Muscle layer of duodenum (tissue), 2 donors: Measurements from ENCODE around the gene CDK5RAP2.
"Not testable (repeated sequence)": the region's sequence is repeated elsewhere in the genome, so short reads cannot be mapped to it uniquely, and the experiment has no call there.

Experiments used
- H3K27ac ChIP-seq: one replicate; pipeline ENCODE4 v1.7.0; 2013; ENCODE audit warnings: mild to moderate bottlenecking, low read length
- H3K27me3 ChIP-seq: one replicate; pipeline ENCODE4 v1.7.0; 2013; ENCODE audit warnings: low read depth, mild to moderate bottlenecking, control low read depth, low read length
- H3K36me3 ChIP-seq, 2 donors: one replicate each; pipeline ENCODE4 v1.7.0; 2013; ENCODE audit warnings: low read length in 2 of 2, control low read depth in 1 of 2, mild to moderate bottlenecking in 1 of 2; ENCODE audit not compliant: insufficient read depth in 2 of 2, control insufficient read depth in 1 of 2
- H3K4me1 ChIP-seq, 2 donors: one replicate each; pipeline ENCODE4 v1.7.0; 2013; ENCODE audit warnings: low read length in 2 of 2, mild to moderate bottlenecking in 2 of 2, control low read depth in 1 of 2, moderate library complexity in 1 of 2; ENCODE audit not compliant: insufficient read depth in 2 of 2, control insufficient read depth in 1 of 2
- H3K4me3 ChIP-seq, 2 donors: one replicate each; pipeline ENCODE4 v1.7.0; 2013; ENCODE audit warnings: low read length in 2 of 2, low read depth in 1 of 2, mild to moderate bottlenecking in 1 of 2
- H3K9me3 ChIP-seq, 2 donors: one replicate each; pipeline ENCODE4 v1.7.0; 2013; ENCODE audit warnings: low read length in 2 of 2, control low read depth in 1 of 2, mild to moderate bottlenecking in 1 of 2; ENCODE audit not compliant: control insufficient read depth in 1 of 2
- donor health status: healthy.

The CDK5RAP2 gene

GRCh38 chr9:120463765-120464164, 116.2 kb downstream of the CDK5RAP2 start:
- no peak overlapping the region for H3K4me3 ChIP-seq
- peaks cover 25 to 26% of the 10 kb centered on the region in 2 donors for H3K36me3 ChIP-seq
- no peaks in the 10 kb centered on the region for H3K9me3 ChIP-seq
- no peaks in the 10 kb centered on the region for H3K4me1 ChIP-seq
- H3K27me3 ChIP-seq, result no peaks in the 10 kb centered on the region
- no peak overlapping the region for H3K27ac ChIP-seq

GRCh38 chr9:120461677-120462076, 118.3 kb downstream of the CDK5RAP2 start:
- not testable (repeated sequence) for H3K27me3 ChIP-seq, H3K27ac ChIP-seq, H3K4me3 ChIP-seq, H3K4me1 ChIP-seq, H3K9me3 ChIP-seq
- peaks cover 28 to 31% of the 10 kb centered on the region in 2 donors for H3K36me3 ChIP-seq

- Histone ChIP-seq H3K27ac (no peak overlapping the region), H3K4me3 (no peak overlapping the region), H3K36me3 (peaks cover 38 to 62% of the 10 kb centered on the region in 2 donors), H3K9me3 (peaks cover 0 to 8% of the 10 kb centered on the region in 2 donors), H3K4me1 (no peaks in the 10 kb centered on the region), H3K27me3 (no peaks in the 10 kb centered on the region)
These were observed 123.7 kb downstream of the CDK5RAP2 start for GRCh38 chr9:120456218-120456617.

GRCh38 chr9:120454467-120454866, 125.5 kb downstream of the CDK5RAP2 start:
- Histone ChIP-seq H3K4me3 (no peak overlapping the region), H3K9me3 (peaks cover 0 to 8% of the 10 kb centered on the region in 2 donors), H3K27ac (no peak overlapping the region), H3K36me3 (peaks cover 31 to 67% of the 10 kb centered on the region in 2 donors), H3K4me1 (no peaks in the 10 kb centered on the region), H3K27me3 (no peaks in the 10 kb centered on the region)

GRCh38 chr9:120453792-120454191, 126.2 kb downstream of the CDK5RAP2 start:
- Histone ChIP-seq H3K9me3 (peaks cover 0 to 8% of the 10 kb centered on the region in 2 donors), H3K27me3 (no peaks in the 10 kb centered on the region), H3K4me3 (no peak overlapping the region), H3K4me1 (no peaks in the 10 kb centered on the region), H3K36me3 (peaks cover 29 to 63% of the 10 kb centered on the region in 2 donors), H3K27ac (no peak overlapping the region)

GRCh38 chr9:120452631-120453030, 127.3 kb downstream of the CDK5RAP2 start:
- Histone ChIP-seq H3K27me3 (no peaks in the 10 kb centered on the region), H3K4me1 (no peaks in the 10 kb centered on the region), H3K4me3 (no peak overlapping the region), H3K36me3 (peaks cover 20 to 52% of the 10 kb centered on the region in 2 donors), H3K27ac (no peak overlapping the region), H3K9me3 (peaks cover 0 to 8% of the 10 kb centered on the region in 2 donors)

GRCh38 chr9:120450916-120451315, 129.1 kb downstream of the CDK5RAP2 start:
- Histone ChIP-seq H3K36me3 (peaks cover 8 to 43% of the 10 kb centered on the region in 2 donors), H3K27ac (no peak overlapping the region), H3K4me1 (no peaks in the 10 kb centered on the region), H3K4me3 (no peak overlapping the region), H3K9me3 (peaks cover 0 to 4% of the 10 kb centered on the region in 2 donors), H3K27me3 (no peaks in the 10 kb centered on the region)

- Histone ChIP-seq H3K4me1 (no peaks in the 10 kb centered on the region), H3K36me3 (peaks cover 6 to 41% of the 10 kb centered on the region in 2 donors), H3K4me3 (no peak overlapping the region), H3K27ac (no peak overlapping the region), H3K27me3 (no peaks in the 10 kb centered on the region), H3K9me3 (no peaks in the 10 kb centered on the region)
These were observed 130.4 kb downstream of the CDK5RAP2 start for GRCh38 chr9:120449566-120449965.

GRCh38 chr9:120447959-120448500, 131.9 kb downstream of the CDK5RAP2 start:
- Histone ChIP-seq H3K4me3 (no peak overlapping the region), H3K9me3 (no peaks in the 10 kb centered on the region), H3K27me3 (no peaks in the 10 kb centered on the region), H3K27ac (no peak overlapping the region), H3K4me1 (no peaks in the 10 kb centered on the region), H3K36me3 (peaks cover 4 to 28% of the 10 kb centered on the region in 2 donors)

GRCh38 chr9:120446671-120447070, 133.3 kb downstream of the CDK5RAP2 start:
- Histone ChIP-seq H3K4me1 (no peaks in the 10 kb centered on the region), H3K27ac (no peak overlapping the region), H3K4me3 (no peak overlapping the region), H3K27me3 (no peaks in the 10 kb centered on the region), H3K36me3 (peaks cover 7 to 34% of the 10 kb centered on the region in 2 donors), H3K9me3 (no peaks in the 10 kb centered on the region)

- no peak overlapping the region for H3K27ac ChIP-seq
- no peaks in the 10 kb centered on the region for H3K27me3 ChIP-seq
- H3K4me3 ChIP-seq, result no peak overlapping the region
- no peaks in the 10 kb centered on the region for H3K4me1 ChIP-seq
- H3K9me3 ChIP-seq, result no peaks in the 10 kb centered on the region
- H3K36me3 ChIP-seq, result peaks cover 26 to 34% of the 10 kb centered on the region in 2 donors
These were observed 136.0 kb downstream of the CDK5RAP2 start for GRCh38 chr9:120443976-120444375.

- H3K4me1 ChIP-seq, result no peaks in the 10 kb centered on the region
- H3K27me3 ChIP-seq, result no peaks in the 10 kb centered on the region
- H3K36me3 ChIP-seq, result peaks cover 26 to 37% of the 10 kb centered on the region in 2 donors
- no peak overlapping the region for H3K4me3 ChIP-seq
- no peaks in the 10 kb centered on the region for H3K9me3 ChIP-seq
- H3K27ac ChIP-seq, result no peak overlapping the region
These were observed 136.5 kb downstream of the CDK5RAP2 start for GRCh38 chr9:120443489-120443888.
